GM12872 (cell line): ENCODE data around the gene SLC14A1.

ENCODE experiments used
- TF ChIP-seq, protein P1 (sequence below): IDR thresholded peaks from 3 replicates; pipeline ENCODE4 v1.5.1; 2011; ENCODE audit warnings: low read depth, mild to moderate bottlenecking, low read length, moderate library complexity; ENCODE audit not compliant: insufficient read depth

SLC14A1 gene

GRCh38 chr18:45724601-45725000, 620 bp downstream of the SLC14A1 start:
- TF ChIP-seq, protein P1, sequence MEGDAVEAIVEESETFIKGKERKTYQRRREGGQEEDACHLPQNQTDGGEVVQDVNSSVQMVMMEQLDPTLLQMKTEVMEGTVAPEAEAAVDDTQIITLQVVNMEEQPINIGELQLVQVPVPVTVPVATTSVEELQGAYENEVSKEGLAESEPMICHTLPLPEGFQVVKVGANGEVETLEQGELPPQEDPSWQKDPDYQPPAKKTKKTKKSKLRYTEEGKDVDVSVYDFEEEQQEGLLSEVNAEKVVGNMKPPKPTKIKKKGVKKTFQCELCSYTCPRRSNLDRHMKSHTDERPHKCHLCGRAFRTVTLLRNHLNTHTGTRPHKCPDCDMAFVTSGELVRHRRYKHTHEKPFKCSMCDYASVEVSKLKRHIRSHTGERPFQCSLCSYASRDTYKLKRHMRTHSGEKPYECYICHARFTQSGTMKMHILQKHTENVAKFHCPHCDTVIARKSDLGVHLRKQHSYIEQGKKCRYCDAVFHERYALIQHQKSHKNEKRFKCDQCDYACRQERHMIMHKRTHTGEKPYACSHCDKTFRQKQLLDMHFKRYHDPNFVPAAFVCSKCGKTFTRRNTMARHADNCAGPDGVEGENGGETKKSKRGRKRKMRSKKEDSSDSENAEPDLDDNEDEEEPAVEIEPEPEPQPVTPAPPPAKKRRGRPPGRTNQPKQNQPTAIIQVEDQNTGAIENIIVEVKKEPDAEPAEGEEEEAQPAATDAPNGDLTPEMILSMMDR: no peak

DNA sequence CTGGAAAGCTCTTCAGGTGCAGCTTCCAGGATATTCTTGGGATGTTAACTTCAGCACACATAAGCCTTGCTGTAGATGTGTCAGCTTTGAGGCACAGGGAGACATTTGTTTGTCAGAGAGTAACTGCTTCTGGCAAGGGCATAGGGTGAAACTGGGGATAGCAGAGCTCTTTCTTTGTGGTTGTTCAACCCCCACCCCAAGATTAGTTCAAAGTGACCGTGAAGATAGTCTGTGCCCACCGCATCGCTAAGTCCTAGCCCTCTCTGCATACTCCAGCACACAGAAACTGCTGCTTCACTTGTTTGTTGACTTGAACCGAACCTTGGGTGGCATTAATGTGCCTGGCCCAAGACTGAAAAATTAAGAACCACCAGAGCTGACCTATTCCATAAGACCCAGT, 1.4 kb downstream of the SLC14A1 start:
- TF ChIP-seq, protein P1: no peak

DNA sequence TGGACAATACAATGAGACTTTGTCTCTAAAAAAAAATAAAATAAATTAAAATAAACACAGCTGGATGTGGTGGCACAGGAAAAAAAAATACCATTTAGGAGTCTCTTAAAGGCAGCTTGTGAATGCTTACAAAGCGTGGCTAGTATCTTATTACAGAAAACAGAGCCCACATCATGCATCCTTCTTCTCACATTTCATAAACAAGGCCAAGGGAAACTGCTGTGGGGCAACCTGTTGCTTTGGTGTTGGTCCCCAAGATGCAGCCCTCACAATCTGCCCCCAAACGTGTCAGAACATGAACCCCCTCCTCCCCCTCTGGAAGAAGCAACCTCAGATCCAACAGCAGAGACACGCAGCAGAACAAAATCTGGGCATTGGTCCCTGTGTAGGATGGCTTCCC, 2.6 kb downstream of the SLC14A1 start:
- TF ChIP-seq, protein P1: no peak

- TF ChIP-seq, protein P1: no peak
These were observed 3.1 kb downstream of the SLC14A1 start for GRCh38 chr18:45727068-45727467.

- TF ChIP-seq, protein P1: no peak
These were observed 4.5 kb downstream of the SLC14A1 start for GRCh38 chr18:45728336-45729010.

- TF ChIP-seq, protein P1: no peak
These were observed 7.0 kb downstream of the SLC14A1 start for GRCh38 chr18:45730832-45731575.

- TF ChIP-seq, protein P1: no peak
These were observed 7.7 kb downstream of the SLC14A1 start for GRCh38 chr18:45731716-45732115.
